GM12892 (cell line): ENCODE data around the gene CNIH3.
"Not testable (repeated sequence)": the region's sequence is repeated elsewhere in the genome, so short reads cannot be mapped to it uniquely, and the experiment has no call there.

ENCODE experiments used
- DNase-seq: peaks from one replicate; pipeline ENCODE4 v3.0.0; 2011; ENCODE audit not compliant: insufficient read length
- FAIRE-seq: peaks from 2 replicates; lab custom pipeline; 2011; peaks lifted over from hg19 to GRCh38; lab: Jason Lieb, UNC
- POLR2A ChIP-seq: IDR thresholded peaks from 2 replicates; pipeline ENCODE4 v1.6.1; 2011; ENCODE audit warnings: low read depth, low read length, control low read depth
- POLR2AphosphoS5 ChIP-seq: IDR thresholded peaks from 2 replicates; pipeline ENCODE4 v1.6.1; 2011; ENCODE audit warnings: low read depth, low read length, control low read depth
- TAF1 ChIP-seq: IDR thresholded peaks from 2 replicates; pipeline ENCODE4 v1.6.1; 2011; ENCODE audit warnings: low read depth, mild to moderate bottlenecking, control low read depth, low read length, borderline replicate concordance

The CNIH3 gene

DNA sequence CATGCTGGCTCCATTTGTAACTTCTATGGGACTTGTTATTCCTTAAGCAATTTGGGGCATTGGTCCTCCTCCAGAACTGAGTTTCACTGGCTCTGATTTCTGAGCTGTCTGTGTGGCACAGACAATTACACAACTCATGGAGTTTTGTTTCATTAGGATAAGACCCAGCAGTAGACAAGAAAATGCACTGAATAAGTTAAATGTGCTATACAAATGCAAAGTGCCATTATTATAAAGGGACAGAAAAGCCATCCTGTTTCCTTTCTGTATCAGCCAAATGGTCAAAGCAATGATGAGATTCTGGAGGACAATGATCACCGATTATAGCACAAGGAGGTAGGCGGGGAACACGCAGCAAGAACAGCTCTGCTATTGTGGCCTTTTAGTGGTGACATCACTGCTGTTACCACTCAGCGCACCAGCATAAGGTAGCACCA is 81.9 kb downstream of the CNIH3 start:
- DNase-seq (no peak), FAIRE-seq (no peak)
- no peak for TF ChIP-seq TAF1
- TF ChIP-seq POLR2AphosphoS5: no peak
- TF ChIP-seq POLR2A: no peak

DNA sequence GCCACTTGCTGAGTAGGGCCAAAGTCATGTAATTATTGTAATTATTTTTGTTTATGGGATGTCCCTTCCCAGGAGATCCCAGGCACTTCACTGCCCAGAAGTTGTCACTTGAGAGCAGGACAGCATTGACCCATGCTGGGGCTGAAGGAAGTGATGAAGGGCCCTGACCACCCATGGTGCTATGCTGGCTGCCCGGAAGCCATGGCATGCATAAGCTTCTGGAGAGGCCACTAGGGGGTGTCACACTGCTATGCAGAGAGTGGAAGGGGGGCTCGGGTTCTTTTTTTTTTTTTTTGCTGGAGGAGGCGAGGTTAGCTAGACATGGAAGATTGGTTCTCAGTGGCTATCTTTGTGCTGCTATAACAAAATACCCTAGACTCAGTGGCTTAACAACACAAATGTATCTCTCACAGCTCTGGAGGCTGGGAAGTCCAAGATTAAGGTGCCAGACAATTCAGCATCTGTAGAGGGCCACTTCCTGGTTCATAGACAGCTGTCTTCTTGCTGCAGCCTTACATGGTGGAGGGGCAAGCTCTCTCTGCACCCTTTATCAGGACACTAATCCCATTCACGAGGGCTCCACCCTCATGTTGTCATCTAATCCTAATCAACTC is 84.9 kb downstream of the CNIH3 start:
- peak; percentile 25 for DNase-seq
- FAIRE-seq: peak; percentile 67
- no peak for TF ChIP-seq POLR2AphosphoS5
- no peak for TF ChIP-seq POLR2A
- no peak for TF ChIP-seq TAF1

DNA sequence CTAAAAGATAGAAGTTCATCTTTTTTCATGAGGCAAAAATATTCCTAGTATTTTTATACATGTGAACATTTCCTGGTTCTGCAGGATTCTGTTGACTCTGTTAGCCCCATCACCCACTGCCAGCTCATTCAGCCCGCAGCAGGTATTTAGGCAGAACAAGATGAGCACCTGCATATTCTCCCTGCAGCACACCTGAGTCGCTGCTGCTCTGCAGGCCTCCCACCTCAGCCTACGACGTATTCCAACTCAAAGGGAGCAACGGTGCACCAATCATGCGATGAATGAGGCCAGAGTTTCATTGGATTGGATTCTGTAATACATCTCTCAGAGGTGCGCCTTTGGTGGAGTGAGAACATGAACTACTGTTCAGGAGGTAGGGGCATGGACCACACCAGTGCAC is 87.6 kb downstream of the CNIH3 start:
- DNase-seq: no peak
- TF ChIP-seq POLR2A: no peak
- no peak for TF ChIP-seq TAF1
- TF ChIP-seq POLR2AphosphoS5: no peak
- no peak for FAIRE-seq

DNA sequence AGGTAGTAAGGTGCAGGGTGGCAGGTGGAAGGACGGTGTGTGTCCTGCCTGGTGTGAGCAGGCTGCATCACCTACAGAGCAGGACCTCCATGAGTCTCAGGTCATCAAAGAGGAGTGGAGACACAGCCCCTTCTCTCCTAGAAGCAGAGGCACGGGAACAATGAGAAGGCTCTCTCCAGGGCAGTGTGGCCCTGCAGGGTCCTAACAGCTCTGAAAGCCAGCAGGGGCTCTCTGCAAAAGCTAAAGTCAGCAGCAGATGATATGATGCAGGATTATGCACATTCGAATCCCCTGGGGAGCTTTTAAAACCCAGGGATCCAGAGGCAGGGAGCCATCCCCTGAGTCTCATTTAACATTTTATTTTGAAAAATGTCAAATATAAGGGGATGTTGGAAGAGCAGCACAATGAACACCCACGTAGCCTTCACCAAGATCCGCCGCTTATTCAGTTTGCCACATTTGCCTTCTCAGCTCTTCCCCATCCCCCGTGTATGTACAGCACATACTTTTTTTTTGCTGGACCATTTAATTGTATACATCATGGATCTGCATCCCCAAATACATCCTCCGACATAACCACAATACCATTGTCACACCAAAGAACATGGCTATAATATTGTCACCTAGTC is 88.1 kb downstream of the CNIH3 start:
- no peak for DNase-seq
- no peak for FAIRE-seq
- TF ChIP-seq POLR2A (no peak), POLR2AphosphoS5 (no peak), TAF1 (no peak)

DNA sequence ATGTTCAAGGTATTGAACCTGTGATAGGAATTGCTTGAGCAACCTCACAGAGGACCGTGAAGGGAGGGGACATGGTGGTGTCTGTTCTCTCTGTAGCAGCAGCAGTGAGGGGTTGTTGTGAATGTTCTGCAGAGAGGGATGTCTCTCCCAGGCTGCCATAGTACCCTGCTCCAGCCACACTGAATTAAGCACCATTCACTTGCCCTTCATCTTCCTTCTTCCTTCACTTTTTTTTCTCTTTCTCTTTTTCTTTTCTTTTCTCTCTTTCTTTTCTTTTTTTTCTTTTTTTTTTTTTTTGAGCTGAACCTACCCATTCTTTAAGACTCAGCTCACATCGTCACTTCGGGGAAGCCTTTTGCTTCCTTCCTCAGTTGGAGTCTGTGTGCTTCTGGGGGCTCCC is 89.5 kb downstream of the CNIH3 start:
- no peak for FAIRE-seq
- TF ChIP-seq POLR2AphosphoS5: no peak
- no peak for TF ChIP-seq POLR2A
- no peak for TF ChIP-seq TAF1
- no peak for DNase-seq

DNA sequence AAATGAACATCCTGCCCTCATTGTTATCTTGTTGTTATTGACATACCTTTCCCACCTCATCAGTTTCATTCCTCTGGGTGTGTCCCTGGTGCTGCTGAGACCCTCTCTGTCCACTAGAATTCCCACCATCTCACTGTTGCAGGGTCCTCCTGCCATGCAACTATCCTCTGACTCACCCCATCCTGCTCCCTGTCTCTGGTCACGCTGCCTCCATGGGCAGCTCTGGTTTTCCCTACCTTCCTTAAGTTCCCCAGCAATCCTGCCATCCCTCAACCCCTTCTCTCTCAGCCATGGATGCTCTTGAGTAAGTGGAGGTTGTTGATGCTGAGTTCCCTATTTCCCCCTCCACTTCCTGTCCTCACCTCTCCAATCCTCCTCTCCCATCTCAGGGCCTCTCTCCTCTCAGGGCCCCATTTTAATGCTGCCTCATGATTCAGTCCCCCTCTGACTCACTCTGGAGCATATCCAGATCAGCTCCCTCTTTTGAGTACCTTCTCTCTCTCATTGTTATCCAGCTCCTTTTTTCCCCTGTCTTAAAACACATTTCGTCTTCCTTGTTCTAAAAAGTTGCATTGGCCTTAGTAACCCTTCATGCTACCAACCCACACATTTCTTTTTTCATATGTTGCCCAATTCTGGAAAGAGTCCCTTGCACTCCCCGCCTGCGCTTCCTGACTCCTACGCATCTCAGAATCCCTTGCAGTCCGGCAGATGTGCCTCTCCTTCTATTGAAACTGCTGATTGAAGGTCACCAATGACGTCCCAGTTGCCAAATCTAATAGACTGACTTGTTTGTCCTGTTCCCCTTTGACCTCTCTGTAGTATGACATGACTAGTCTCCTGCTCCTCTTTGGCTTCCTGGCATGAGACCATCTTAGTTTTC is 92.0 kb downstream of the CNIH3 start:
- DNase-seq (no peak), FAIRE-seq (peak; percentile 61)
- TF ChIP-seq POLR2A (no peak), TAF1 (no peak), POLR2AphosphoS5 (no peak)

DNA sequence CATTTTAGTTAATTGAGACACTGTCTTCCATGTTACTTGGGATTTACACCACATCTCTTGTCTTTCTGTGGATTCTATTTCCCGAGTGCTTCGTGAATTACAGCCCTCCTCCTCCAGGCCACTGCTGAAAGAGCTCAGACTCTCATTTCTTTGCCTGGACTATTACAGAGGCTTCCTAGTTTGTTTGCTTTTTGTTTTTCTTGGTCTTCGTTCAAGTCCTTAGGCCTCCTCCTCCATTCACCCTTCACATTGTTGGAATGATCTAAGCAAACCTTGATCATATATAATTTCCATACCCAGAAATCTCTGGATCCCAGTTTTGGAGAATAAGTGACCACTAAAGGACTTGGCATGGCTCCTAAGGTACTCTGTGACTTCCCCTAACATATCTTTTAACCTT is 94.1 kb downstream of the CNIH3 start:
- TF ChIP-seq POLR2AphosphoS5 (no peak), TAF1 (no peak), POLR2A (no peak)
- DNase-seq (no peak), FAIRE-seq (no peak)

DNA sequence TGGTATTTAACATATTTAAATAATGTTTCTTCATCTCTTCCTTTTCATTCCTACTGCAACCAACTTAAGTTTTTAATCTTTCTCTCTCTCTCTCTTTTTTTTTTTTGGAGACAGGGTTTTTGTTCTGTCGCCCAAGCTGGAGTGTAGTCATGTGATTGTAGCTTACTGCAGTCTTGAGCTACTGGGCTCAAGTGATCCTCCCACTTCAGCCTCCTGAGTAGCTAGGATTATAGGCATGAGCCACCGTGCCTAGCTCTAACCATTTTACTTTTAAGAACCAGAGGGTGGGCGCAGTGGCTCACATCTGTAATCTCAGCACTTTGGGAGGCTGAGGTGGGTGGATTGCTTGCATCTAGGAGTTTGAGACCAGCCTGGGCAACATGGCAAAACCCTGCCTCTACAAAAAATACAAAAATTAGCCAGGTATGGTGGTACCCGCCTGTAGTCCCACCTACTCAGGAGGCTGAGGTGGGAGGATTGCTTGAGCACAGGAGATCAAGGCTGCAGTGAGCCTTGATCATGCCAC is 95.2 kb downstream of the CNIH3 start:
- FAIRE-seq, DNase-seq: not testable (repeated sequence)

DNA sequence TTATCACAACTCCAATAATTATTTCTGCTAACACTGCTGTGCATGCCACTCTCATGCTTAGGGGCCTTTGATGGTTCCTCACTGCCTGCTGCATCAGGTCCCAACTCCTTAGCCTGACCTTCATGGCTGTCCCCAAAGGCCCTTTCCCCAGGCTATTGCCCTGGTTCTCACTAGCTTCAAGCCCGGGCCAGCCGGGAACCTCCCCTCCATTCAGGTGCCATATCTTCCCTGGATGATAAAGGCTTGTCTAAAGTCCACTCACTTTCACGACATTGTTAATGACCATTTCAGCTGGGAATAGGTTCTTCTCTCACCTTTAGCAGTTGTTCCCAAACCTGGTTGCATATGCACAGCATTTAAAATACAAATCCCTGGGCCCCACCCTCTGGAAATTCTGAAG is 95.8 kb downstream of the CNIH3 start:
- TF ChIP-seq POLR2AphosphoS5: no peak
- TF ChIP-seq POLR2A: no peak
- no peak for TF ChIP-seq TAF1
- FAIRE-seq: no peak
- no peak for DNase-seq

DNA sequence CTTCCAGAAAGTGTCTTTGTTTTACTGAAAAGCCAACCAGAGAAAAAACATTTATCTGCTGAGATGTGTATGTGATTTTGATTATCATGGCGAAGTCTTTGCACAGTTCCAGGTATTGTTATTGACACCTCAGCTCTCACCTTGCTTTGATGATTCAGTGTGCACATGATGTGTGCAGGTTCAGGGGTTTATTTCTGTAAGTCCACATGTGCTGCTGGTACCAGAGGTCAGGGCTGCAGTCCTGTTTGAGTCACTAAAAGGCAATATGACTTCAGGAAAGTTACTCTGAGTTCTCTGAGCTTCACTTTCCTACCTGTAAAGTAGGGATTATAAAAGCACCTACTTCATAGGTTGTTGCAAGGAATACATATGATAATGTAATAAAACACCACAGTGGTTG is 97.1 kb downstream of the CNIH3 start:
- FAIRE-seq (no peak), DNase-seq (no peak)
- no peak for TF ChIP-seq POLR2AphosphoS5
- TF ChIP-seq TAF1: no peak
- no peak for TF ChIP-seq POLR2A

DNA sequence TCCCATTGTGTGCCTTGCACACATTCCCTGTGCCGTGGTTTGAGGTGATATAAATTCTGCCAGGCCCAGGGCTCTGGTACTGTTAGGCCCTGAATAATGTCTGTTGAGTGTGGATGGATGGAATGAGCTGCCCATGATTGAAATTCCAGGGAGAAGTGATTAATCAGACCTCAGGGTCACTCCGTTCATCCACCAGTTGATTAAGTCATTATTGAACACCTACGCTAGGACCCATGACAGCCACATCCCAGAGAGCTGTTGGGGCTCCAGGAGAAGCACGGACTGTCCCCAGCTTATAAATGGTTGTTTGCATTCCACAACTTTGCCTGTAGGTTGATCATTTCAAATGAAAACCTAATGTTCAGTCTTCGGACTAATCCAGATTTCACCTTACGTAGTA is 98.4 kb downstream of the CNIH3 start:
- TF ChIP-seq TAF1 (no peak), POLR2A (no peak), POLR2AphosphoS5 (no peak)
- FAIRE-seq (no peak), DNase-seq (no peak)

DNA sequence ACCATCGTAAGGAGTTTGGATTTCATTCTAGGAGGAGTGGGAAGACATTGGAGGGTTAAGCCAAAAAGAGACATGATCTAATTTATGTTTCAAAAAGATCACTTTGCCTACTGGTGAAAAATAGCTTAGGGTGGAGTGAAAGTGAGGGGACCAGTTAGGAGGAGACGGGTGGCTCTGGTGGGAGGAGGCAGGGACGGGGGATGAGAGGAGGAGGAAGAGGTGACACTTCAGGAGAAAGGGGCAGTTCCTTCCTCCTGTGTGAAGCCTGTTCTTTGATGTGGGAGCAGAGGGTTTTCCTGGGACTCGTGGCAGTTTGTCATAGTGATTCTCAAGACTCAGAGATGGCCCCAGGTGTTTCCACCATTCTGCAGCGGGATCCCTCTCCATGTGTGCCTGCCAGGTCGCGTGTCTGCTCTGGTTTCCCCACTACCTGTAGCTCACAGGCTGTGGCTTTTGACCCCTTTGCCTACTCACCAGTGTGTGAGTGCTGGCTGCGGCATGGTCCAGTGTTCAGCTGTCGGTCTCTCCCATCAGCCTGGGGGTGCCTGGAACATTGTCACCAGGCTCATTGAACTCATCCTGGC is 102.4 kb downstream of the CNIH3 start:
- DNase-seq: no peak
- peak; percentile 51 for FAIRE-seq
- TF ChIP-seq POLR2AphosphoS5: no peak
- no peak for TF ChIP-seq TAF1
- TF ChIP-seq POLR2A: no peak
